IPS-11a (cell line): ENCODE data around the gene NINL.
"Not testable (repeated sequence)": the region's sequence is repeated elsewhere in the genome, so short reads cannot be mapped to it uniquely, and the experiment has no call there.

Source experiments
- H3K4me3 ChIP-seq: one replicate; pipeline ENCODE4 v1.5.1; 2013; ENCODE audit warnings: low read depth, low read length, control low read depth

NINL gene

GRCh38 chr20:25553819-25554296 lies 31.5 kb downstream of the NINL start:
- no peak overlapping the region for H3K4me3 ChIP-seq

- no peak overlapping the region for H3K4me3 ChIP-seq
These were observed 32.4 kb downstream of the NINL start for GRCh38 chr20:25552977-25553376.

- no peak overlapping the region for H3K4me3 ChIP-seq
These were observed 33.7 kb downstream of the NINL start for GRCh38 chr20:25551413-25552215.

- H3K4me3 ChIP-seq: not testable (repeated sequence)
These were observed 34.5 kb downstream of the NINL start for GRCh38 chr20:25550645-25551337.

- no peak overlapping the region for H3K4me3 ChIP-seq
These were observed 35.4 kb downstream of the NINL start for GRCh38 chr20:25549843-25550477.

- H3K4me3 ChIP-seq: no peak overlapping the region
These were observed 36.1 kb downstream of the NINL start for GRCh38 chr20:25549172-25549773.

GRCh38 chr20:25548613-25549086 lies 36.7 kb downstream of the NINL start:
- no peak overlapping the region for H3K4me3 ChIP-seq

- H3K4me3 ChIP-seq: no peak overlapping the region
These were observed 37.3 kb downstream of the NINL start for GRCh38 chr20:25547999-25548398.

GRCh38 chr20:25547063-25547462 lies 38.3 kb downstream of the NINL start:
- H3K4me3 ChIP-seq: no peak overlapping the region

GRCh38 chr20:25546048-25546447 lies 39.3 kb downstream of the NINL start:
- H3K4me3 ChIP-seq: no peak overlapping the region

GRCh38 chr20:25545171-25545570 lies 40.2 kb downstream of the NINL start:
- H3K4me3 ChIP-seq: no peak overlapping the region

- no peak overlapping the region for H3K4me3 ChIP-seq
These were observed 40.6 kb downstream of the NINL start for GRCh38 chr20:25544734-25545133.

- no peak overlapping the region for H3K4me3 ChIP-seq
These were observed 41.0 kb downstream of the NINL start for GRCh38 chr20:25544311-25544710.

- no peak overlapping the region for H3K4me3 ChIP-seq
These were observed 42.3 kb downstream of the NINL start for GRCh38 chr20:25543068-25543467.

GRCh38 chr20:25541676-25542075 lies 43.7 kb downstream of the NINL start:
- no peak overlapping the region for H3K4me3 ChIP-seq

GRCh38 chr20:25539742-25540672 lies 45.3 kb downstream of the NINL start:
- no peak overlapping the region for H3K4me3 ChIP-seq

- no peak overlapping the region for H3K4me3 ChIP-seq
These were observed 46.3 kb downstream of the NINL start for GRCh38 chr20:25538838-25539665.

GRCh38 chr20:25537890-25538289 lies 47.4 kb downstream of the NINL start:
- H3K4me3 ChIP-seq: no peak overlapping the region

GRCh38 chr20:25535762-25536161 lies 49.6 kb downstream of the NINL start:
- no peak overlapping the region for H3K4me3 ChIP-seq
